GM19468 (cell line): ENCODE measurements around the gene STKLD1.
"Not testable (repeated sequence)": the region's sequence is repeated elsewhere in the genome, so short reads cannot be mapped to it uniquely, and the experiment has no call there.

Experiments used
- ATAC-seq: cut with Tn5 transposase; IDR thresholded peaks from one replicate; pipeline ENCODE4 v1.9.1; 2021; ENCODE audit warnings: mild to moderate bottlenecking, moderate library complexity, moderate number of reproducible peaks; ENCODE audit not compliant: unreplicated experiment; ENCODE audit errors: extremely low read depth

STKLD1 gene

DNA sequence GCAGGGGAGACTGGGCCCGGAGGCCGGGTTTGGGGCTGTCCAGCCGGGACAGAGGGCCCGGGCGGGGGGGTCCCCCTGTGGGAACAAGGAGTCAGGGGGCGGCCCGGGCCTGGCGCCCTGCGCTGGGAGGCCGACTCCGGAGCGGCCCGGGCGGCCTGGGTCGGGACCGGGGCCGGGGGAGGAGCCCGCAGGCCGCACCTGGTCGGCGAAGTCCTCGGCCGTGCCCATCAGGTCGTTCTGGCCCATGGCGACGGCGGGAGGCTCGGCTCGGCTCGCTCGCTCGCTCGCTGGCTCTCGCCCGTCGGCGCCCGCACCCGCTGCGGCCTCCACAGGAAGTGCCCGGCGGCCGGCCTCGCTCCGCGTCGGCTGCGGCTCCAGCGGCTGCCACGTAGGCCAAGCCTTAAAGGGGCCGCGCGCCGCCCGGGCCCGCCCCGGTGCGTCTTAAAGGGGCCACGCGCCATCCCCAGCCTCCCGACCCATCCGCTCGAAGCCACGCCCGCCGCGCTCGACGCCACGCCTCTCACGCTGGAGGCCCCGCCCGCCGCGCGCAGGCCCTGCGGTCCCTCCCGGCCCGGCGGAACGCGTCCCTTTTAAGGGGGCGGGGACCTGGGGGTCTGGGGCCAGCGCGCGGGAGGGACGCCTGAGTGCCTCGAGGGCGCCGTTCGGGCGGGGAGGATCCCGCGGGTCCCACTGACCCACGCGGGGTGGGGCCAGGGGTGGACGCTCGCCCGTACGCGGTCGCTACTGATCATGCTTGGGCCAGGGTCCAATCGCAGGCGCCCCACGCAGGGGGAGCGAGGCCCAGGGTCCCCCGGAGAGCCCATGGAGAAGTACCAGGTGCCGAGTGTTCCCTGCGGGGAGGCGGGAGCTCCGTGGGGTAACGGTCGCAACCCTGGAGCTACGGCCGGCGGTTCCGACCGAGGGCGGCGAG, at the start of gene STKLD1, which contains the start of gene SURF4:
Gene STKLD1 (plus strand): TSS at position 643 of the 931 bp plus-strand sequence. CDS start 108 bp downstream, at position 751.
Gene SURF4 (minus strand): TSS at position 337 of the 931 bp plus-strand sequence. CDS start 91 bp downstream, at position 246.
- peak; percentile 75 for ATAC-seq

DNA sequence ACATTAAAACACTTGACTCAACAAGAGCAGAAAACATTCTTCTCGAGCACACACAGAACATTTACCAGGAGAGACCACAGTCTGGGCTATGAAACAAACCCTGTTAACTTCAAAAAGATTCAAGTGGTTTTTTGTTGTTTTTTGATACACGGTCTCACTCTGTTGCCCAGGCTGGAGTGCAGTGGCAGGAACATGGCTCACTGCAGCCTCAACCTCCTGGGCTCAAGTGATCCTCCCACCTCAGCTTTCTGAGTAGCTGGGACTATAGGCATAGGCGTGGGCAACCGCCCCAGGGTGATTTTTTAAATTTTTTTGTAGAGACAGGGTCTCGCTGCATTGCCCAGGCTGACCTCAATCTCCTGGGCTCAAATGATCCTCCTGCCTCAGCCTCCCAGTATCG, 49.1 kb upstream of the STKLD1 start:
- ATAC-seq = not testable (repeated sequence)

DNA sequence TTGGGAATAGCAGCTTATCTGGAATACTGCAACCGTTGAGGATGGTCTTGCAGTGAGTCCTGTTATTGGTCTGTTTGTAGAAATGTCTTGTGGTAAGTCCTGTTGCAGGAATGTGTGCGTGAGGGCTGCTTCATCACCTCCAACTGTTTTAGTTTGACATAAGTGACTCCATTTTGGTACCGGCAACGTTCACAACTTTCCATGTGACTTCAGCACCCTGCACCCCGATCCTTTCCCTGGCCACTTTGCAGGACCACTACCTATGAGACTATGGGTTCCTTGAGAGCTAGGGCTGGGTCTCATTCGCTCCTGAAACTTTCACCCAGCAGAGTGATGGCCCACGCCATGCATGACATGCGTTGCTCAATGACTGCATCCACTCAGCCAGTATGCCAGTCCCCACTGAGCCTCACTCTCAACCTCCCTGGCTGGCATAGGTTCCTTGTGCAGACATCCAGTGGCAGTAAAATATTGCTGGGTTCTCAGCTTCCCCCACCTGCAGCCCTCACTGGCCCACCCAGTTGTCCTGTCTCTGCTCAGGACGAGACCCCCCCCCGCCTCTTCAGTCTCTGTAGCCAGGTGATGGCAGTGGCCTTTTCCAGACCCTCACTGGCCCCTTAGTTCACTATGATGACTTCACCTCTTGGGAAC, 48.2 kb upstream of the STKLD1 start:
- ATAC-seq = no peak

DNA sequence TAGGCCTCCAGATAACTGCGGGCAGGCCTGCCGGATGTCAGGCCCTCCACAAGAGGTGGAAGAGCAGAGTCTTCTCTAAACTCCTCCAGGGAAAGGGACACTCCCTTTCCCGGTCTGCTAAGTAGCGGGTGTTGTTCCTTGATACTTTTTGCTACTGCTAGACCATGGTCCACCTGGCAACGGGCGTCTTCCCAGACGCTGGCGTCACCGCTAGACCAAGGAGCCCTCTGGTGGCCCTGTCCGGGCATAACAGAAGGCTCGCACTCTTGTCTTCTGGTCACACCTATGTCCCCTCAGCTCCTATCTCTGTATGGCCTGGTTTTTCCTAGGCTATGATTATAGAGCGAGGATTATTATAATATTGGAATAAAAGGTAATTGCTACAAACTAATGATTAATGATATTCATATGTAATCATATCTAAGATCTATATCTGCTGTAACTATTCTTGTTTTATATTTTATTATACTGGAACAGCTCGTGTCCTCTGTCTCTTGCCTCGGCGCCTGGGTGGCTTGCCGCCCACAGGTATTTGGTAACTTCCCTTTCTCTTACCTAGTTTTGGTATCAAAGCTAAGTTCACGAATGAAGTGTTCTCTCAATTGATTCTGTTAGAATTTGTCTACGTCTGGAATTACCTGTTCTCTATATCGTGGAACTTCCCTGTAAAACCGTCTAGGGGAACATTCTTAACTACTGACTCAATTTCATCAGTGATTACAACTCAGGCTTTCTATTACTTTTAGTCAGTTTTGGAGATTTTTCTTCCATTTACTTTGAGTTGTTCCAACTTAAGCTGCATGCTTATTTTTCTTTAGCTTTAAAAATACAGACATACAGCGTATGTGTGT, 46.6 kb upstream of the STKLD1 start:
- not testable (repeated sequence) for ATAC-seq

DNA sequence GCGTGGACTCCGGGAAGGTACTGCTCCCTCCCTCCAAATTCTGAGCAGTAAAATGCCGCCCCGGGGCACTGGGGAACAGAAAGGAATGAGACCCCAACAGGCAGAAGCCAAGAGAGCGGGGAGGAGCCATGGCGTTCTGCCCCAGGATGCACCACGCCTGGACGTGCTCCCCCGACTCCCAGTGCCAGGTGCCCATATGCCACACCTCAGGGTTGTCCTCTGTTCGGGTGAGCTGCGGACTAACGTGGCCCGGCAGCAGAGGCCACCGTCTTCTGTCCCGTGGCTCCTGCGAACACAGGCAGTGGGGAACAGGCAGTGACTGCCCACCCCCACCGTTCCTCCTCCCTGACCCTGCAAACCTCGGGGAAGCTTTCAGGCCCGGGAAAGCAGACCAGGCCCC, 44.9 kb upstream of the STKLD1 start:
- ATAC-seq = no peak

DNA sequence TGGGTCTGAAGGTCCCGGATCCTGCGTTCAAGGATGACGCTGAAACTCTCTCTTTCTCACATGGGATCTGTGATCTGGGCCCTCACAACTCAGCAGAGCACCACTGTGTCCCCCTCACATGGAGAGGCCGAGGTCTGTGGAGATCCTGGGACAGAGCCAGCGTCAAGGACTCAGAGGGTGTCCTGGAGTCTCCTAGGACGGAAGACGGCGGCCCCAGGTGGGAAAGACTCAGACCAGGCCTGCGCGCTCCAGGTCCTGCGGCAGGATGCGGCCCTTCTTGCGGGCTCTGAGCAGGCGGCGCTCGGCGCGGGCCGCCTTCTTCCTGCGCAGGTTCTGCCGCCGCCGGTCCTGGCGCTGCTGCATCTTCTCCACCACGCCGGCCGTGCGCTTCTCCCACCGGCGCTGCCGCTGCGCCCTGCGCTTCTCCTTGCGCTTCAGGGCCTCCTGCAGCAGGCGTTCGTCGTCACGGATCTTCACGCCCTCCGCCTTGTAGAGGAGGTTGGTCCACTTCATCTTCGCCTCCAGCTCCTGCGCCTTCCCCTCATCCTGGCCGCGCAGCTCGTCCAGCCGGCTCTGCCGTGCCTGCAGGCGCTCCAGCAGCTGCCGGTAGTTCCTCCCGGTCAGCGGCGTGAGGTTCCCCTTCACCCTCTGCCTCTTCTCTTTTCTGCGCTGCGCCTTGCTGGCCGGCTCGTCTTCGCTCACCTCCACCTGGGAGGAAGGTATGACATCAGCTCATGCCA, 44.4 kb upstream of the STKLD1 start:
- ATAC-seq = no peak

DNA sequence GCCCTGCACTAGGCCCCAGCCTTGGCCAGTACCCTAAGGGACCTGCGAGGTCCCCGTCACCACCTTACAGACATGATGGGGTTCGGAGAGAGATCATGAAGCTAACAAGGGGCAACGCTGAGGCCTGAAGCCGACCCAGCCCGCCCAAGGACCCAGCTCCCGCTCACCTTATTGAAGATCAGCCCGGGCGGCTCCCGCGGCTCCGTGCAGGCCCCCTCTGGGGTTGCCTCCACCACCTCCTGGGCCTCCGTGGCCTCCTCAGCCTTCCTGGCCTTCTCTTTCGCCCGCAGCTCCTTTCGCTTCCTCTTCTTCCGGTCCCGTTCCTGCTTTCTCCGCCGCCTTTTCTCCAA, 43.8 kb upstream of the STKLD1 start:
- ATAC-seq = no peak

DNA sequence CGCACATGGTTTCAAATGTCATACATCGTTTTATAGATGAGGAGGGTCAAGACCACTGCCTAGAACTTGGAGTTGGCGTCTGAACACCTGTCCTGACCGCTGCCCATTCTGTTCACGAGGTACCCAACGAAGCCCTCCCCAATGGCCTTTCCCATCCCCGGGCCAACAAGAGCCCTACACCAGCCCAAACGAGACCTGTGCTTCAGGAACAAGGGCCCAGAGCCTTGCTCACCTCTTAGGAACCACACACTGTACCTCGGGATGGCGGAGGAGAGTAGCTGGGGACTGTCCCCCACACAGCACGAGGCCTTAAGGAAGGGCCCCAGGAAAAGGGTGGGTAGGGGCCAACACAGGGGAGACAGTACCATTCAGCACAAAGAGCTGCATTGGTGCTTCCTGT, 43.2 kb upstream of the STKLD1 start:
- no peak for ATAC-seq

DNA sequence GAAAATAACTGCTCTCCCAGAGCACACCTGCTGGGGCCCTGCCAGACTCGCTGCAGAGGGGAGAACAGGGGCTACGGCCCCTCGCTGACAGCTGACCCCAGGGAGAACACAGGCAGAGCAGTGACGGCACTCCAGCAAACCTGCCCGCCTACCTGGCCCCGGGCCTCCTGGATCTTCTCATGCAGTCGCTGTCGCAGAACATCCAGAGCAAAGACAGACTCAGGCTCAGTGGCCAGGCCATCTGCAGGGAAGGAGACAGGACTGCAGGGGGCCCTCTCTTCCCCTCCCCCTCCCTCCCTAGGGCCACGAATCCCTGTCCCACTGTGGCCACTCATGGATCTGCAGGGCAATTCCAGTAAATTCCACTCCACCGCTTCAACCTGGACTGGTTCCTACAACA, 42.6 kb upstream of the STKLD1 start:
- ATAC-seq = no peak

DNA sequence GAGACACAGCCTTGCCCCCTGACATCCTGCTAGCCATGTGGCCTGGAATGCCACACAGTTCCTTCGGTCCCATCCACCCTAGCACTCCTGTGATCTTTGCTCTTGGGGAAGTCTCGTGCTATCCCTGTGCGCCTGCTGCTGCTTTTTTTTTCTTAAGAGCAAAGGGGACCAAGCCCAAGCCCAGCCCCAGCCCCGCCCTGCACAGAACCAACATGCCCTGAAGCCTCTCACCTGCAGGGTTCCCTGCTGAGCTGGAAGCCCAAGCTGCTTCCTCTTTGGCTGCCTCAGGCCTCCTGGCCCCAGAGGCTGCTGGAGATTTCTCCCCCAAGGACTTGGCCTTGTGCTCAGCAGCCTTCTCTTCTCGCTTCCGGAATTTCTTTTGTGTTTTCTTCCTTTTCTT, 42.0 kb upstream of the STKLD1 start:
- no peak for ATAC-seq

DNA sequence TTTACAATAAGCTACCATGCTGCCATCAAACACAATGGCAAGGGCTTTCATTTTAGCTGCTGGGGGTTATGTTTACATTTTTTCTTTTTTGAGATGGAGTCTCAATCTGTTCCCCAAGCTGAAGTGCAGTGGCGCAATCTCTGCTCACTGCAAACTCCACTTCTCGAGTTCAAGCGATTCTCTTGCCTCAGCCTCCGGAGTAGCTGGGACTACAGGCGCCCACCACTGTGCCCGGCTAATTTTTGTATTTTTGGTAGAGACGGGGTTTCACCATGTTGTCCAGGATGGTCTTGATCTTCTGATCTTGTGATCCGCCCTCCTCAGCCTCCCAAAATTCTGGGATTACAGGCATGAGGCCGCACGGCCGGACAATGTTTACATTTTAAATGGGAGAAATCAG, 41.3 kb upstream of the STKLD1 start:
- not testable (repeated sequence) for ATAC-seq

DNA sequence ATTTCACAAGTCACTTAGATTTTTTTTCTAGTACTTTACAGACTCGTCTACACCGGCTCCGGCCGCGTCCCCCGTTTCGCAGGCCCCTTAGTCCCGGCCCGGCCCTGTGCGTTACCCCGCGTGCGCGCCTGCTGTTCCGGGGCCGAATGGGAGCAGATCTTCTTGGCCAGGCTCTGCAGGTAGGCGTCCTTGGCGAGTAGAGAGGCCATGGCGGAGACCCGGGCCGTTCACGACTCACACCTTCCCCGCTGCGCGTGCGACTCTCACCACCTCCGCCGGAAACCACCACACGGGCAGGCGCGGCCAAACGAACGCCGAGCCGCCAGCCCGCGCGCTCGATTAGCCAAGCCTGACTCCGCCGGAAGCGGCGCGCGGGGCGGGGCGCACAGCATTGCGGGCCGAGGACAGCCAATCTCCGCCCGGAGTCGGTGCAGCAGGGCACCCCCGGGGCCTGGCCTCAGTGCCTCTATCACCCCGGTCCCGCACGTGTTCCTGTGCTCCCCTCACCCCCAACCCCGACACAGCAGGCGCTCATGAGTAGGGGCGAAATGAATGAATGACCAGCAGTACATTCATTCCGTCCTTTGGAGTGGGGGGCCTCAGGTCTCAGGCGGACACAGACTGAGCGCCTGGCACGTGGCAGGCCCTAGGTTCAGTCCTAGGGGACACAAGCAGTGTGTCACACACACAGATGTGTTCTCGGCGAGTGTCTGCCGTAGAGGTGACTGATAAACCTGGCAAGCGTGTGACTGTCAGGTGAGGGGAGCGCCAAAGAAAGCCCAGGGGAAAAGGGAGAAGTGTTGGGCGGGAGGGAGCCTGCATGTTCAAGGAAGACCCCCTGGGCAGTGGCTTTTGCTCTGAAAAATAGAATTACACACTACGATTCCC, 40.0 kb upstream of the STKLD1 start, which contains the start of gene SURF6:
Gene SURF6 (minus strand): TSS at position 265 of the 888 bp plus-strand sequence. CDS start 56 bp downstream, at position 209.
- peak; percentile 69 for ATAC-seq

DNA sequence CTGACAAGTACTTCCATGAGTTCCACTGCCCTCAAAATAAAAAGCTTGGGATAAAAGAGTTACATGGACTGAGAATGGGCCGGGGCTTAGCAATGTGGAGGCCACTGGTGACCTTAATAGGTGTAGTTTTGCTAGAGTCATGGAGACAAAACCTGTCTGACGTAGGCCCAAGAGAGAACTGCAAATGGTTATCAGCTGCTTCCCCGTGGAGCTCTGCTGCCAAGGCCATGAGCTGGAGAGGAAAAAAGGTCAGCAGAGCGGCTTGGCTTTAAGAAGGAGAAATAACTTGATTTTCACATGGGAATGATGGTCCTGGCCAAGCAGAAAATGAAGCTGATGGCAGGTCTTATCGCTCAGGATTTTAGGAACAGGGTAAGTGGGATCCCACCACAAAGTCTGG, 36.5 kb upstream of the STKLD1 start:
- ATAC-seq = no peak

DNA sequence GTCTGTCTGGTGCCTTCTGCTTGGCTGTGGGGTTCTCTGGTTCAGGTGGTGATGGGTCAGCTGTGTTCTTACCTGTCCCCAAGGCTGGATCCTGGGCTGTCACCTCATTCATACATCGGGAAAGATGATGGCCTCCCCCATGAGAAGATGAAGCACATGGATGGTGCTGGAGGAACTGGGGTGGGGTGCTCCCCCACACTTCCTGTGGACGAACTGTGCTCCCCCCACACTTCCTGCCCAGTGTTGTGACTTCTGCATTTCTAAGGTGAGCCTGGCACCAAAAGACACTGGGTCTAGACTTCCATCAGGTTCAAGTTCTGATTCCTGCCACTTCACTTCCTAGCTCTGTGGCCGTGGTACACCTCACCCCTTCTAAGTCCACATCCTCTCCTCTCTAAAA, 35.9 kb upstream of the STKLD1 start:
- no peak for ATAC-seq

DNA sequence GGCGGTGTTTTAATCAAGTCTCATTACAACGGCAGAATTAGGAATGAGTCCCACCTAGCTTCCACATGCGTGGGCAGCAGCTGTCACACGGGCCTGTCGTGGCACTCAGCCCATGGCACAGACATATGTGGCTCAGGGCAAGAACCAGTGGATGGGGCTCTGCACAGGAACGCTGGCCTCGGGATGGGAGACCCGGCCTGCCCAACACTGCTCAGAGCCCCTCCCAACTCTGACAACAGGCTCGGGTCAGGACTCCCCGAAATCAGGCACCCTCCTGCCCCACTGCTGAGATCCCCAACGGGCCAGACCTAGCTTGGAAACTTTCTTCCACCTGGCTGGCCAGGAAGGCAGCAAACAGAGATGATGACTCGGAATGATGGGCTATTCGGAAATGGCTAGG, 35.2 kb upstream of the STKLD1 start:
- no peak for ATAC-seq

DNA sequence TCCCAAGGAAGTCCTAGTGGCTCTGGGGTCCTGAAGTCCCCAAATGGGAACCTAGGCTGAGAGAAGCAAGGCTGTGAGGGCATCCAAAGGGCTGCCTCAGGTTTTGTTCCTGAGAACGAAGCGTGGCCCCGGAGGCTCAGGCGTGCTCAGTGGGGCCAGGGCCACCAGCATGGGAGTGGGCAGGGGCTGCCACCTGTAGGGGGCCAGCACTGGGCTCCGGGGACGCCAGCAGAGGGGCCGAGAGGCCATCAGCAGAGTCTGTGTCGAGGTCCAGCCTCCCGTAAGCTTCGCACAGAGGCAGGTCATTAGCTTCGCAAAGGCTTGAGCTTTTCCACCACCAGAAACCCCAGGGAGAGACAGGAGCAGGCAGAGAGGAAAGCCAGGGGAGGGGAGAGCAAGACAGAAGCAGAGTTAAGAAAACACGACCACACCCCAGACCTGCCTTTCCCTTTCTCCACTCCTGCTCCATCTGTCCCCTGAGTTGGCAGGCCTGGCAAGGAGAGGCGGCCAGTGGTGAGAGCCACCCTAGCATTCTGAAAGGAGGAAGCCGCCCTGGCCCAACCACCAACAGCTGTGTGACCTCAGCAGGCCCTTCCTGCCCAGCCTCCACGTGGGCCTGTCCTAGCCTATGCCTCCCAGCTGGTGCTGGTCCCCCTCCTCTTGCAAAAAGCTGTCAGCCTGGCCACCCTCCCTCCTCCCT, 34.6 kb upstream of the STKLD1 start:
- ATAC-seq = no peak

DNA sequence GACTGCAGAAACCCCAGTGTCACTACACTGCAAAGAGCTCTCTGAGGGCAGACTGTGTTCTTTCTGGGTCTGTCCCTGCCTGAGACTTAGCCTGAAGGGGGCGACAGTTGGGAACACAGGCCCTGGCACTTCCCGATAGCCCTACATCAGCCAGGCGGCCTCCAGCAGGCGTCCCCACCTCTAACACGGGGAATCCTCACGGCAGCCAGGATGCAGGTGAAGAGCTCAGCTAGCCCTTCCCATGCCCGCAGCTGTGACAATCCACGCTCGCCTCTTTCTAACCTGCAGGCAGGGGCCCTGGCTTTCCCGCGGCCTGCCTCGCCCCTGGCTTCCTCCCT, 34.1 kb upstream of the STKLD1 start:
- no peak for ATAC-seq

DNA sequence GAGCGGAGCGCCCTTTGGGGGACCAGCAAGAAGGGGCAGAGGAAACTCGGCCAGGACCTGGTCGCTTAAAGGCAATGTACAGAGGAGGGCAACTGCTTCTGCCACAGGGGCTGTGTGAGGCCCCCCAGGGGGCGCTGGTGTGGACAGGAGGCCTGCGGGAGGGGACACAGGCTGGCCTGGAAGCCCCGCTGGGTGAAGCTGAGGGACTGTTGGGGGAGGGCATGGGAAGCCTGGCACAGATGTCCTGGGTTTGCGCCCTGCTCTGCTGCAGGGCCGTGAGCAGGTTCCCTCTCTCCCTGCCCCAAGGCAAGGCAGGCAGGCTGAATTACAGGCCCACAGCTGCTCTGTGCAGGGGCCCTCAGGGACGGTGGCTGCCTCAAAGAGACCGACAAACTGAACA, 33.6 kb upstream of the STKLD1 start:
- ATAC-seq = no peak
